Activated CD4-positive, alpha-beta memory T cell treated with anti-CD3 and anti-CD28 coated beads for 36 hours (primary cell): ENCODE measurements around the gene CELF5. TPM values are rescaled to one million over a fixed set of nuclear protein-coding genes. Genes with fewer than 3 reads are reported as not detected.

ENCODE experiments used
- total RNA-seq, 2 experiments: library from RNA; stranded (reverse); gene quantifications; one replicate each; pipeline ENCODE4 v1.2.3, GENCODE V29; 2021

Gene CELF5
- total RNA-seq, 2 experiments from 2014 or later: 0.14 TPM; not detected in 1

Other genes with a start within 250 kb of the CELF5 start
- gene TLE6, start 247.1 kb upstream of the CELF5 start, total RNA-seq: 1 to 10 TPM; 2.5 to 2.6 TPM
- gene TLE2, start 195.4 kb upstream of the CELF5 start, total RNA-seq: 1 to 10 TPM; 8.5 to 9.9 TPM
- 100 to 1,000 TPM; 411 to 426 TPM for gene TLE5, start 162.2 kb upstream of the CELF5 start, total RNA-seq
- gene GNA11, start 130.3 kb upstream of the CELF5 start, total RNA-seq: 10 to 100 TPM in 1 of 2 experiments, 1 to 10 TPM in 1; 6.3 to 11.6 TPM
- 10 to 100 TPM; 78.4 to 79.5 TPM for gene GNA15, start 88.6 kb upstream of the CELF5 start, total RNA-seq
- gene S1PR4, start 45.9 kb upstream of the CELF5 start, total RNA-seq: 10 to 100 TPM; 32.7 to 34.0 TPM
- 10 to 100 TPM; 47.0 to 50.9 TPM for gene NCLN, start 38.7 kb upstream of the CELF5 start, total RNA-seq
- 10 to 100 TPM; 19.7 to 19.9 TPM for gene NFIC, start 141.9 kb downstream of the CELF5 start, total RNA-seq